MM.1S (cell line): ENCODE measurements around the gene SSBP2.

Experiments used
- DNase-seq: peaks from one replicate; pipeline ENCODE4 v3.0.0-alpha.2; 2015
- H2AFZ ChIP-seq: fragments of 300-600 bp; sonication (generic); 2 replicates; pipeline ENCODE4 v1.6.0; 2016; ENCODE audit warnings: antibody characterized with exemption, low read length
- H3F3A ChIP-seq: fragments of 300-600 bp; sonication (generic); 2 replicates; pipeline ENCODE4 v1.6.1; 2016; ENCODE audit warnings: mild to moderate bottlenecking, antibody characterized with exemption, low read length, moderate library complexity, mixed read lengths; ENCODE audit not compliant: insufficient read depth
- H3K27ac ChIP-seq: fragments of 300-600 bp; sonication (generic); 2 replicates; pipeline ENCODE4 v1.5.1; 2016; ENCODE audit warnings: mild to moderate bottlenecking, low read length
- H3K27me3 ChIP-seq: fragments of 300-600 bp; sonication (generic); replicated peaks from 2 replicates; pipeline ENCODE4 v1.6.0; 2016; ENCODE audit warnings: low read length; ENCODE audit not compliant: insufficient read depth
- H3K36me3 ChIP-seq: fragments of 300-600 bp; sonication (generic); replicated peaks from 2 replicates; pipeline ENCODE4 v1.6.1; 2016; ENCODE audit warnings: mild to moderate bottlenecking, low read length, mixed read lengths; ENCODE audit not compliant: insufficient read depth
- H3K4me1 ChIP-seq: fragments of 300-600 bp; sonication (generic); 2 replicates; pipeline ENCODE4 v1.6.1; 2016; ENCODE audit warnings: low read length, mixed read lengths
- H3K4me2 ChIP-seq: fragments of 300-600 bp; sonication (generic); 2 replicates; pipeline ENCODE4 v1.6.0; 2016; ENCODE audit warnings: low read depth, low read length
- H3K4me3 ChIP-seq: fragments of 300-600 bp; sonication (generic); 2 replicates; pipeline ENCODE4 v1.5.1; 2016; ENCODE audit warnings: low read length, mixed read lengths
- H3K79me2 ChIP-seq: fragments of 300-600 bp; sonication (generic); 2 replicates; pipeline ENCODE4 v1.6.1; 2016; ENCODE audit warnings: mixed run types, low read length, mixed read lengths
- H3K9ac ChIP-seq: fragments of 300-600 bp; sonication (generic); 2 replicates; pipeline ENCODE4 v1.6.1; 2016; ENCODE audit warnings: low read length, mixed read lengths
- H3K9me2 ChIP-seq: fragments of 300-600 bp; sonication (generic); replicated peaks from 2 replicates; pipeline ENCODE4 v1.6.1; 2016; ENCODE audit warnings: mild to moderate bottlenecking, low read length, mixed read lengths; ENCODE audit not compliant: insufficient read depth
- H3K9me3 ChIP-seq: fragments of 300-600 bp; sonication (generic); replicated peaks from 2 replicates; pipeline ENCODE4 v1.6.1; 2016; ENCODE audit warnings: mild to moderate bottlenecking, low read length, mixed read lengths; ENCODE audit not compliant: insufficient read depth
- H4K20me1 ChIP-seq: fragments of 300-600 bp; sonication (generic); 2 replicates; pipeline ENCODE4 v1.6.1; 2016; ENCODE audit warnings: mild to moderate bottlenecking, low read length, moderate library complexity, mixed read lengths; ENCODE audit not compliant: insufficient read depth
- CTCF ChIP-seq: fragments of 300-600 bp; sonication (generic); IDR thresholded peaks from 2 replicates; pipeline ENCODE4 v1.5.1; 2016; ENCODE audit warnings: antibody characterized with exemption, low read length, mixed read lengths
- EZH2 ChIP-seq: fragments of 300-600 bp; sonication (generic); optimal IDR thresholded peaks from 2 replicates; pipeline ENCODE3; 2017; ENCODE audit warnings: low read depth, mild to moderate bottlenecking, antibody characterized with exemption, low read length, mixed read lengths
- EZH2phosphoT487 ChIP-seq: fragments of 300-600 bp; sonication (generic); IDR thresholded peaks from 2 replicates; pipeline ENCODE4 v1.6.1; 2018; ENCODE audit warnings: antibody characterized with exemption, low read length

The SSBP2 gene

GRCh38 chr5:81762853-81763252 lies 12.0 kb upstream of the SSBP2 start:
- no peaks in the 10 kb centered on the region for H4K20me1 ChIP-seq
- H3K27me3 ChIP-seq: no peaks in the 10 kb centered on the region
- H3K9me2 ChIP-seq: no peaks in the 10 kb centered on the region
- TF ChIP-seq EZH2 (no peak), CTCF (no peak), EZH2phosphoT487 (no peak)
- DNase-seq: no peak
- no peak overlapping the region for H3K9ac ChIP-seq
- no peak overlapping the region for H3K27ac ChIP-seq
- H3K4me3 ChIP-seq: no peak overlapping the region
- no peaks in the 10 kb centered on the region for H3K9me3 ChIP-seq
- H2AFZ ChIP-seq: no peak overlapping the region
- H3K4me1 ChIP-seq: peaks cover 5% of the 10 kb centered on the region; the same call in 1 of the 2 replicates
- no peaks in the 10 kb centered on the region for H3K79me2 ChIP-seq
- no peaks in the 10 kb centered on the region for H3K36me3 ChIP-seq
- no peak overlapping the region for H3K4me2 ChIP-seq
- no peaks in the 10 kb centered on the region for H3F3A ChIP-seq

GRCh38 chr5:81762401-81762800 lies 11.5 kb upstream of the SSBP2 start:
- Histone ChIP-seq H3K27ac (no peak overlapping the region), H3F3A (no peaks in the 10 kb centered on the region), H3K4me2 (no peak overlapping the region), H3K9ac (no peak overlapping the region), H3K27me3 (no peaks in the 10 kb centered on the region), H3K79me2 (no peaks in the 10 kb centered on the region), H3K4me1 (peaks cover 5% of the 10 kb centered on the region; the same call in 1 of the 2 replicates), H3K9me3 (no peaks in the 10 kb centered on the region), H4K20me1 (no peaks in the 10 kb centered on the region), H3K9me2 (no peaks in the 10 kb centered on the region), H2AFZ (no peak overlapping the region), H3K36me3 (no peaks in the 10 kb centered on the region), H3K4me3 (no peak overlapping the region)
- no peak for DNase-seq
- no peak for TF ChIP-seq EZH2phosphoT487
- TF ChIP-seq CTCF: no peak

GRCh38 chr5:81761970-81762369 lies 11.1 kb upstream of the SSBP2 start:
- no peak overlapping the region for H3K4me3 ChIP-seq
- no peak for DNase-seq
- no peaks in the 10 kb centered on the region for H3K9me2 ChIP-seq
- H3K27me3 ChIP-seq: no peaks in the 10 kb centered on the region
- H3K4me1 ChIP-seq: peaks cover 5% of the 10 kb centered on the region; the same call in 1 of the 2 replicates
- no peaks in the 10 kb centered on the region for H3K79me2 ChIP-seq
- no peaks in the 10 kb centered on the region for H4K20me1 ChIP-seq
- no peak overlapping the region for H3K27ac ChIP-seq
- H3K4me2 ChIP-seq: no peak overlapping the region
- H3F3A ChIP-seq: no peaks in the 10 kb centered on the region
- H2AFZ ChIP-seq: no peak overlapping the region
- H3K9me3 ChIP-seq: no peaks in the 10 kb centered on the region
- no peaks in the 10 kb centered on the region for H3K36me3 ChIP-seq
- no peak overlapping the region for H3K9ac ChIP-seq
- TF ChIP-seq EZH2: no peak
- no peak for TF ChIP-seq EZH2phosphoT487
- TF ChIP-seq CTCF: no peak
